Mucosa of descending colon (tissue), 3 donors: Measurements from ENCODE around the gene CSH1. TPM values are rescaled to one million over a fixed set of nuclear protein-coding genes. Genes with fewer than 3 reads are reported as not detected.
A peak's percentile ranks its signal among the peaks of the same experiment; 100 is the strongest.

ENCODE experiments used
- ATAC-seq: fragments of 200-7000 bp; cut with Tn5 transposase; one replicate; pipeline ENCODE4 v1.9.1; 2020; ENCODE audit warnings: mild to moderate bottlenecking, moderate library complexity
- DNase-seq, 3 donors: peaks; one replicate each; pipeline ENCODE4 v3.0.0-alpha.2; 2020
- H3K36me3 ChIP-seq: fragments of 200-600 bp; one replicate; pipeline ENCODE4 v1.8.0; 2021; ENCODE audit warnings: low read depth, mild to moderate bottlenecking
- H3K4me1 ChIP-seq: fragments of 200-600 bp; one replicate; pipeline ENCODE4 v1.8.0; 2021; ENCODE audit warnings: low read depth, mild to moderate bottlenecking
- H3K4me3 ChIP-seq: fragments of 200-600 bp; one replicate; pipeline ENCODE4 v1.8.0; 2021; ENCODE audit warnings: mild to moderate bottlenecking
- H3K9me3 ChIP-seq: fragments of 200-600 bp; one replicate; pipeline ENCODE4 v1.8.0; 2021; ENCODE audit warnings: mild to moderate bottlenecking
- CTCF ChIP-seq: fragments of 200-600 bp; IDR thresholded peaks from one replicate; pipeline ENCODE4 v1.8.0; 2022; ENCODE audit warnings: antibody characterized with exemption, mild to moderate bottlenecking
- intact Hi-C, 2 donors: fragments of 100-400 bp; cut with DNase I in 1 of 2; cut with micrococcal nuclease in 1 of 2; formaldehyde crosslinking; loops; one replicate each; pipeline versions ENCODE4 v1.11.0 to v1.11.1; 2022; cut with DNase I, micrococcal nuclease
- total RNA-seq, 3 donors: library from RNA; stranded (reverse); fragmentation: NEBNext Ultra II Directional in 2 of 3; extraction: Animal tissue kit (Norgen Biotek cat#: 25700) in 2 of 3; gene quantifications; one replicate each; pipeline versions ENCODE4 v1.2.1 to v1.2.4, GENCODE V29; 2021 to 2023
- donor health status: DM: no; HTN: no; CAD: no; lungs with moderate emphysema.
- donor health status: DM: no; HTN: no; CAD: no.
- donor health status: DM: no; HTN: yes; CAD: no.

Gene CSH1
- total RNA-seq, 3 donors from 2014 or later, result not detected

DNA sequence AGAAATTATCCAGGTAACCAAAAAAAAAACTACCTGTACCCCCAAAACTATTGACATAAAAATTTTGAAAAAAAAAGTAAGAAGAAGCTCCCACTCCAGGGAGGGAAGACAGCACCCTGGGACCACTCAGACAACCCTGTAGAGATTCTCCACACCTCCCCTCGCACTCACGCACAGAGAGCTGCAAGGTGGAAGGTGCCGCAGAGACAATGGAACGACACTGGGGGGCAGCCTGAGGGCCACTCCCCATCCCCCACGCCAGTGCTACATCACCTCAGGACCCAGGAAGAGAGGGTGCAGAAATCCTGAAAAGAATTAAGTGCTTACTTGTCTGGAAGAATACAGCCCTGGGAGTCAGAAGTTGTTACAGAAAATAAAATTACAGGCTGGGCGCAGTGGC, 40.9 kb upstream of the CSH1 start:
- no peak for DNase-seq
- no peaks in the 10 kb centered on the region for H3K4me1 ChIP-seq
- no peak for ATAC-seq
- H3K4me3 ChIP-seq, result no peak overlapping the region
- intact Hi-C loops, result no loop called here
- H3K36me3 ChIP-seq, result no peaks in the 10 kb centered on the region
- no peaks in the 10 kb centered on the region for H3K9me3 ChIP-seq
- TF ChIP-seq CTCF, result no peak

GRCh38 chr17:63934183-63935112, 38.1 kb upstream of the CSH1 start:
- intact Hi-C loops, result no loop called here
- ATAC-seq (no peak), DNase-seq (no peak)
- no peak overlapping the region for H3K4me3 ChIP-seq
- TF ChIP-seq CTCF, result no peak
- H3K36me3 ChIP-seq, result no peaks in the 10 kb centered on the region
- H3K4me1 ChIP-seq, result peaks cover 5% of the 10 kb centered on the region
- H3K9me3 ChIP-seq, result no peaks in the 10 kb centered on the region

GRCh38 chr17:63933598-63933997, 37.2 kb upstream of the CSH1 start:
- no peak overlapping the region for H3K4me3 ChIP-seq
- ATAC-seq (no peak), DNase-seq (no peak)
- peaks cover 5% of the 10 kb centered on the region for H3K4me1 ChIP-seq
- no peaks in the 10 kb centered on the region for H3K36me3 ChIP-seq
- intact Hi-C loops, result no loop called here
- TF ChIP-seq CTCF, result no peak
- H3K9me3 ChIP-seq, result no peaks in the 10 kb centered on the region

DNA sequence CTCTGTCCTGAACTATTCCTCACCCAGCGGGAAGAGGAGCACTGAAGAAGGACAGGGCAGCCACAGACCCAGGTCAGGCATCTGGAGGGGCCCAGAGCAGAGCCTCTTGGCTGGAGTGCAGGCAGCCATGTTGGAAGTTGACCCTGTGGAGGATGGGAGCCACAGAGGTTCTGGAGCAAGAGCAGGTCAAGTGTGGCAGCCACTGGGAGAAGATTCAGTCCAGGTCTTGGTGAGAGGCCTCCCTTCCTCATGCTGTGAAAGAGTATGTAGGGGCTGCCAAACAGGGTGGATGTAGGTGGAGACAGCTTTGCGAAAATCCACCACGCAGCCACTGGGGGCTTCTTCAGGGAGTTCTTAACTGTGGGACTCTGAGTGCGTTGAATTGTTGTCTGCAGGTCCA, 36.3 kb upstream of the CSH1 start:
- H3K36me3 ChIP-seq, result no peaks in the 10 kb centered on the region
- H3K9me3 ChIP-seq, result no peaks in the 10 kb centered on the region
- DNase-seq (no peak), ATAC-seq (no peak)
- no peak overlapping the region for H3K4me3 ChIP-seq
- intact Hi-C loops, result no loop called here
- H3K4me1 ChIP-seq, result peaks cover 5% of the 10 kb centered on the region
- TF ChIP-seq CTCF, result no peak

GRCh38 chr17:63931981-63932561, 35.7 kb upstream of the CSH1 start, which contains the start of gene CD79B:
Gene CD79B, minus strand, starts transcription at chr17:63932331. Its CDS starts 70 bp downstream, at chr17:63932261.
- no peak for TF ChIP-seq CTCF
- peak in 2 of 3 donors; percentile 25 to 81 for DNase-seq
- peak; percentile 73 for ATAC-seq
- Histone ChIP-seq H3K9me3 (no peaks in the 10 kb centered on the region), H3K36me3 (no peaks in the 10 kb centered on the region), H3K4me1 (peaks cover 5% of the 10 kb centered on the region), H3K4me3 (no peak within 1 kb of the TSS)
- intact Hi-C loops, result no loop called here
